Measurements from ENCODE around the gene CRISPLD2. TPM values are rescaled to one million over a fixed set of nuclear protein-coding genes. Genes with fewer than 3 reads are reported as not detected.

CRISPLD2 gene, protein sequence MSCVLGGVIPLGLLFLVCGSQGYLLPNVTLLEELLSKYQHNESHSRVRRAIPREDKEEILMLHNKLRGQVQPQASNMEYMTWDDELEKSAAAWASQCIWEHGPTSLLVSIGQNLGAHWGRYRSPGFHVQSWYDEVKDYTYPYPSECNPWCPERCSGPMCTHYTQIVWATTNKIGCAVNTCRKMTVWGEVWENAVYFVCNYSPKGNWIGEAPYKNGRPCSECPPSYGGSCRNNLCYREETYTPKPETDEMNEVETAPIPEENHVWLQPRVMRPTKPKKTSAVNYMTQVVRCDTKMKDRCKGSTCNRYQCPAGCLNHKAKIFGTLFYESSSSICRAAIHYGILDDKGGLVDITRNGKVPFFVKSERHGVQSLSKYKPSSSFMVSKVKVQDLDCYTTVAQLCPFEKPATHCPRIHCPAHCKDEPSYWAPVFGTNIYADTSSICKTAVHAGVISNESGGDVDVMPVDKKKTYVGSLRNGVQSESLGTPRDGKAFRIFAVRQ
- 2.8 to 3.5 TPM (median 3.0 TPM) in 5 replicates for total RNA-seq (2022; extraction: Qiagen RNA extraction)

DNA sequence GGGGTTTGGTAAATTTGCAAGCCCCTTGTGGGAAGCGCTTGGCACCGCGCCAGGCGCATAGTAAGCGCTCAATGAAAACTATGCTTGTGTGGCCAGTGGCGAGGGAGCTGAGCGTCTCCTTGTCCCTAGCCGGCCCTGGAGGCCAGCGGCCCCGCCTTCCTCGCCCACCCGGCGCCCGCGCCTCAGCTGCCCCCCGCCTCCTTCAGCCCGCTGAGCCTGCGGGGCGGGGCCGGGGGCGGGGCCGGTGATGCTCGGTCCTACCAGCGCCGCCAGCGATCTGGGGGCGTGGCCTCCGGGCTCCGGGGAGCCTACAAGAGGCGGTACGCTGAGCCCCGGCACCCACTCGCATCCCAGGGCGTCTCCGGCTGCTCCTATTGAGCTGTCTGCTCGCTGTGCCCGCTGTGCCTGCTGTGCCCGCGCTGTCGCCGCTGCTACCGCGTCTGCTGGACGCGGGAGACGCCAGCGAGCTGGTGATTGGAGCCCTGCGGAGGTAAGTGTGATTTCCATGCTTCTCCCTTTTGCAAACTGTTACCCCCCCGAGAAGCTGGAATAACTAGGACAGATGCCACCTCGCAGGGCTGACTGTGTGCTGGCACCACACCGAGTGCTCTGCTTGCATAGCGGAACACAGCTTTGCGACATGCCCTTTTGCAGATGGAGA lies at the start of gene CRISPLD2:
Gene CRISPLD2, plus strand, starts transcription at position 342 of the 661 bp plus-strand sequence. CDS start 18,511 bp downstream, outside the sequence.

Other genes with a start within 250 kb of the CRISPLD2 start
- gene COTL1, start 201.9 kb upstream of the CRISPLD2 start, total RNA-seq (2022; extraction: Qiagen RNA extraction), result 419 to 556 TPM (median 503 TPM) in 5 replicates
- 18.4 to 26.1 TPM (median 23.2 TPM) in 5 replicates for gene KLHL36, start 171.5 kb upstream of the CRISPLD2 start, total RNA-seq (2022; extraction: Qiagen RNA extraction)
- gene USP10, start 120.0 kb upstream of the CRISPLD2 start, total RNA-seq (2022; extraction: Qiagen RNA extraction), result 67.9 to 83.2 TPM (median 76.0 TPM) in 5 replicates
- 66.3 to 78.7 TPM (median 74.5 TPM) in 5 replicates for gene ZDHHC7, start 191.6 kb downstream of the CRISPLD2 start, total RNA-seq (2022; extraction: Qiagen RNA extraction)
- gene KIAA0513, start 207.8 kb downstream of the CRISPLD2 start, total RNA-seq (2022; extraction: Qiagen RNA extraction), result 1.9 to 3.3 TPM (median 2.3 TPM) in 5 replicates

All from A549 treated with Mapracorat at 1 μM for 4 hours (cell line).